Measurements from ENCODE around the gene HOXB4.

GRCh38 chr17:48558831-48559121 is 19.4 kb downstream of the HOXB4 start:
- TF ChIP-seq POLR2A (IDR thresholded peaks at IDR 0.05; ENCODE audit: borderline replicate concordance, extremely low read depth, insufficient read depth, insufficient read length) (no peak), EZH2 (IDR thresholded peaks at IDR 0.05) (no peak), REST (IDR thresholded peaks at IDR 0.05; ENCODE audit: low read depth) (no peak), POLR2AphosphoS5 (IDR thresholded peaks at IDR 0.05; ENCODE audit: low read depth, low read length) (no peak), CTCF (IDR thresholded peaks at IDR 0.05 in 2 of 3, conservative IDR thresholded peaks at IDR 0.05 in 1 of 3; ENCODE audit: borderline replicate concordance in 1 of 3, insufficient read depth in 1 of 3, low read depth in 2 of 3, low read length in 2 of 3) (no peak), ATF3 (IDR thresholded peaks at IDR 0.05) (no peak), YY1 (IDR thresholded peaks at IDR 0.05; ENCODE audit: extremely low read depth, insufficient replicate concordance, low read depth, low read length) (no peak)
